ENCODE data around the gene EMP1.

The EMP1 gene

GRCh38 chr12:13223941-13224340 is 27.4 kb downstream of the EMP1 start:
- FAIRE-seq: no peak

GRCh38 chr12:13227191-13227590 is 30.7 kb downstream of the EMP1 start:
- no peak for FAIRE-seq

- no peak for FAIRE-seq
Observed at GRCh38 chr12:13228579-13228978, 32.1 kb downstream of the EMP1 start.

- FAIRE-seq: no peak
Observed at GRCh38 chr12:13229504-13229903, 33.0 kb downstream of the EMP1 start.

GRCh38 chr12:13230500-13230899 is 34.0 kb downstream of the EMP1 start:
- no peak for FAIRE-seq

- FAIRE-seq: peak; percentile 40
Observed at GRCh38 chr12:13233830-13234641, 37.5 kb downstream of the EMP1 start.

GRCh38 chr12:13238204-13238603 is 41.7 kb downstream of the EMP1 start:
- no peak for FAIRE-seq

- no peak for FAIRE-seq
Observed at GRCh38 chr12:13241833-13242488, 45.4 kb downstream of the EMP1 start.

GRCh38 chr12:13242936-13243335 is 46.4 kb downstream of the EMP1 start:
- no peak for FAIRE-seq

- no peak for FAIRE-seq
Observed at GRCh38 chr12:13243516-13244070, 47.1 kb downstream of the EMP1 start.

- FAIRE-seq: no peak
Observed at GRCh38 chr12:13247596-13247995, 51.1 kb downstream of the EMP1 start.

GRCh38 chr12:13248964-13249363 is 52.4 kb downstream of the EMP1 start:
- FAIRE-seq: no peak

GRCh38 chr12:13250416-13250815 is 53.9 kb downstream of the EMP1 start:
- FAIRE-seq: no peak

GRCh38 chr12:13251521-13251920 is 55.0 kb downstream of the EMP1 start:
- no peak for FAIRE-seq

GRCh38 chr12:13252024-13252423 is 55.5 kb downstream of the EMP1 start:
- no peak for FAIRE-seq

- no peak for FAIRE-seq
Observed at GRCh38 chr12:13252616-13253015, 56.1 kb downstream of the EMP1 start.

- no peak for FAIRE-seq
Observed at GRCh38 chr12:13253966-13254760, 57.6 kb downstream of the EMP1 start.

GRCh38 chr12:13255792-13256691 is 59.5 kb downstream of the EMP1 start:
- peak; percentile 84 for FAIRE-seq

- no peak for FAIRE-seq
Observed at GRCh38 chr12:13256692-13257045, 60.1 kb downstream of the EMP1 start.

- FAIRE-seq: no peak
Observed at GRCh38 chr12:13257356-13257875, 60.9 kb downstream of the EMP1 start.

- FAIRE-seq: no peak
Observed at GRCh38 chr12:13258197-13258596, 61.7 kb downstream of the EMP1 start.

GRCh38 chr12:13258717-13259119 is 62.2 kb downstream of the EMP1 start:
- FAIRE-seq: no peak

Data from TTC549 (cell line).